NCI-H1105 (cell line): ENCODE measurements around the gene OXCT1.
"Not testable (repeated sequence)": the region's sequence is repeated elsewhere in the genome, so short reads cannot be mapped to it uniquely, and the experiment has no call there.

ENCODE experiments used
- DNase-seq: peaks from one replicate; lab custom pipeline; 2025; lab: John Stamatoyannopoulos, UW

Gene OXCT1

DNA sequence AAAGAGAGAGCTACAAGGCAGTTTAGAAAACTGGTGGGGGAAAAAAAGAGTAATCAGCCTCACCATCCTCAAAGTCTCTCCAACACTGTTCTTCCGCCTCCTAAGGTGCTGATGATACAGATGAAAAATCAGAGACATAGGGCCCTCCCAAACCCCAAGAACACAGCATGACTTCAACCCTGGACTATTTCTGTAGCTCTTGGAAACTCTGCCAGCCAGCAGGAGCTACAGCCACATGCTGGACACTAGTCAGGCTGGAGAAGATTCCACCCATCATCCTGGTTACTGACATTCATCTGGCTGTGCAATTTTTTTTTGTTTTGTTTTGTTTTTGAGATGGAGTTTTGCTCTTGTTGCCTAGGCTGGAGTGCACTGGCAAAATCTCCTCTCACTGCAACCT is 42.4 kb downstream of the OXCT1 start:
- no peak for DNase-seq

DNA sequence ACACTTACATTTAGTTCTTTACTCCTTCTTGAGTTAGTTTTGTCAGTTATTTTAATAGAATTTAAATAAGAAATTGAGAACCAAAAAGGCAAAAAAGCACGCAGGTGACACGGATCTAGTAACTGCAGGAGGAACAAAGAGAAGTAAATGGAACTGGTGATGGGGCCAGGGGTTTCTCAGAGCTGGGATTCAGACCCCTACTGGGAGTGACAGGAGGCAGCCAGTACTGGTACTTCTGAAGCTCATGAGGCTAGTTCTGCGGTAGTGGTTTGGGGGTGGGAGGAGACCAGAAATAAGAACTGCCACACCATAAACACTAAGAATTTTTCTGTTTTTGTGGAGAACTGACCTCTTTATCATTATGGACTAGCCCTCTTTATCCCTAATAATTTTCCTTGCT is 48.2 kb downstream of the OXCT1 start:
- DNase-seq: no peak

DNA sequence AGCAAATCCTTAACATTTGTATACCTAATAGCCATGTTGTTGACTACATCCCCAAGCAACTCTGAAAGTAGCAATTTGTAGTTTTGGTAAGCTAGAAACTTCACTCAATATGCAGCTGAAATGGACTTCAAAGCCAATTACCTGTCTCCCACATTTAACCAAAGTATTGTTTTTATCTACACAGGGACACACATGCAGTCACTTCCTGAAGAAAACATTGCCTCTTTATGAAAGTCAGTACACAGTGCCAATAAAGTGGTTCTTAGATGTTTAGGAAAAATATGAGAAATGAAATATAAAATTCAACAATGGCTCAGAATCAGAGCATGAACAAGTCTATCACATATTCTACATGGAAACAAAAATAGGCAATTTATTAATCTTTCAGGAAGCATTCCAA is 49.2 kb downstream of the OXCT1 start:
- no peak for DNase-seq

DNA sequence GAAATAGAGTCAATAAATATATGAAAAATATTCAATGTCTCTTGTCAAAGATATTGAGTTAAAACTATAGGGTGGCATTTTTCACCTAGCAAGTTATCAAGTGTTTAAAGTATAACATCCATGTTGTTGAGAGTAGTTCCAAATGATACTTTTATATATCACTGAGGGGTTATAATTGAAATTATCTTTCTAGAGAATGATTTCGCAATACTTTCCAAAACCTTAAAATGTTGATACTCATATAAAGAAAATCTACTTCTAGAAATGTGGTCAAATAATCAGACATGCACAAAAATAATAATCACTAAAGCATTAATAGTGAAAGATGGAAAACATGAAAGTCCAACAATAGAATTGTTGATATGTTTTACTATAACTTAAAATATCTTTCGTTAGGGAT is 50.1 kb downstream of the OXCT1 start:
- no peak for DNase-seq

DNA sequence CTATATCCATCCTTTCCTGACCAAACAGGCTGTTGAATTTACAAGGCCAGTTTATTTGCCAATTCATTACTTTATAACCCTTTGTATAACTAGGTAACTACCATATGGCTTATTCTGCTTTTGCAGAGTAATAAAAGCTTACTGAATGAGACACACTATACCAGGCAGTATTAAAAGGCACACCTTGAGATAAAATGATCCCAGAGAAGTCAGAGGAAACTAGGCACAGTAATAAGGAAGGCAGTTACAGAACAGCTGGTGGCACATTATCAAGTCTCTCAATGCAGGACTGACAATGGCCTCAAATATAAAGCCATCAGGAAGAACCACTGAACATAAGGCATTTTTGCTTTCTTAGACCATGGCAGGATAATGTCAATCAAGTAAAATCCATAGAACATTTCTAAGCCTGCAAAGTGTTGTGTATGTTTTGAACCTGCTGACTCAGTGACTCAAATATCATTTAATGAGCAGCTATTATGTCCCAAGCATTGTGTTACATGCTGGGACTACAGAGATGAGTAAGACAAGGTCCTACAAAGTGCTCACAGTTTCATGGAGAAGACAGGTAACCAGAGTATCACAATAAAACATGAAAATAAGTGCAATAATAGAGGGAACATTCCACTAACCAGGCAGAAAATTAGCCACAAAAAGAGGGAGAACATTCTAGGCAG is 52.5 kb downstream of the OXCT1 start:
- DNase-seq: no peak

DNA sequence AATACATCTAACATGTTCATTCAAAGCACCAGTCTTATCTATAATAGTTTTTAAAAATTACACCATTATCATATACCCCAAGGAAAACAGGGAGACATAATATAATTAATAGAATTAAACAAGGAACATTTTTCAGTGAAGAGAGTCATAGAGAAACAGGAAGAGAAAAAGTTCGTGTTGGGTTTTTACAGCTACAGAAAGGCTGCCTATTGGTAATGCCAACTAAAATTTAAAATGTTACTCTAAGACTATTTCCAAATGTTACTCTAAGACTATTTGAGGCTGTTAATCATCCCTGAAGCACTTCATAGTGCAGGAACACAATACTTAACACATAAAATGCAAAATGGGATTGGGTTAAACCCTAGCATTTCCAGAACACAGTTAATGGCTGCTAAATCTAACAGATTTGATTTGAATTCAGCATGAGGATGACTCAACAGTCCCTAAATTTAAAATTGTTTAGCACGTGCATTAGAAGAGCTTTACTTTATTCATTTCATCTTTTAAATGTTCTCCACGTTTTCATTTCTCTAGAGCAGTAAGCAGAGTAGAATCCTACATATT is 54.5 kb downstream of the OXCT1 start:
- no peak for DNase-seq

DNA sequence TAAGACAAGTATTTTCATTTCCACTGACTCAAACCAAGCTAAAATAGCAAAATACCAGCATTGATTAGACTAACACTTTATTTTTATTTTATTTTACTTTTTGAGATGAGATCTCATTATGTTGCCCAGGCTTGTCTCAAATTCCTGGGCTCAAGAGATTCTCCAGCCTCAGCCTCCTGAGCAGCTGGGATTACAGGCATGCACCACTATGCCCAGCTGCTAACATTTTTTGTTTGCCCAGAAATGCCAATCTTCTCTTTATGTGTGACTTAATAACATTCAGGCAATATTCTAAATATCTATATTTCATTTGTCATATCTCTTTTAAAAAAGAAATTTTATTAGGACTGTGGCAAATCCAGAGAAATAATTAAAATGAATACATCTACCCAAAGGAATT is 55.0 kb downstream of the OXCT1 start:
- no peak for DNase-seq

DNA sequence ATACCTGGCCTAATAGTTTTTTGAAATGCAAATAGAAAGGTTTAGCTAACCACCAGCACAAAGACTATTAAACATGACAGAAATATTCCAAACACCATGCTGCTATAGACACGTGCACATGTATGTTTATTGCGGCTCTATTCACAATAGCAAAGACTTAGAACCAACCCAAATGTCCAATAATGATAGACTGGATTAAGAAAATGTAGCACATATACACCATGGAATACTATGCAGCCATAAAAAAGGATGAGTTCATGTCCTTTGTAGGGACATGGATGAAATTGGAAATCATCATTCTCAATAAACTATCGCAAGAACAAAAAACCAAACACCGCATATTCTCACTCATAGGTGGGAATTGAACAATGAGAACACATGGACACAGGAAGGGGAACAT is 55.9 kb downstream of the OXCT1 start:
- DNase-seq: not testable (repeated sequence)

DNA sequence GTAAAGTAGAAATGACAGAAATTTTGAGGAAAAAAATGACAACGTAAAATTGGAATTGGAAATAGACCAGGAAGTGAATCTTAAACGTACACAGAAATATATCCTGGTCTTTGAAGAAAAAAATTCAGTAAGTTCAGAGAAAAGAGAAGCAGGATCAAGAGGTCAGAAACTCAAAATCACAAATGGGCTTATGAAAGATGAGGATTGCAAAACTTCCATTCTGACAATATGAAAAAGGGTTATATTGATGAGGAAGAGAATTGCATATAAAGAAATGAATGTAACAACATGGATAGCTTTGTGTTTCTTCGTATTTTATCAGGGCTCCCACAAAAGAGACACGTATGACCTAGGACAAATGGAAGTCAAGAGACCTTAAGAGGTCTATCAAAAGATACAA is 58.1 kb downstream of the OXCT1 start:
- no peak for DNase-seq

DNA sequence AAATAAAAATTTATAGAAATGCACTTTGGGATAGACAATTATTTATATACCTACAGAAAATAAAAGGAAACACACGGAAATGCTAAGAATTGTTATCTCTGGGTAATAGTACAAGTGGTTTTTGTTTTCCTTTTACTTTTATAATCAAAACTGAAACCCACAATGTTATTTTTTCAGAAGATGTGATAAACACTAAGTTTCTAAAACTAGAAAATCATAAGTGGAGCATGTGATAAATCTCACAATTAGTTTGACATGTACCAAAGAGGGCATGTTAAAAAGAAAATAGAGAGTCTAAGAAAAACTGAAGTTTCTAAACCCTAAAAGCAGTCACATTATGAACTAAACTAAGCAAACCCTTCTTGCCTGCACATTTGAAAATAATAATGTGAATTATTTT is 61.1 kb downstream of the OXCT1 start:
- DNase-seq: no peak

DNA sequence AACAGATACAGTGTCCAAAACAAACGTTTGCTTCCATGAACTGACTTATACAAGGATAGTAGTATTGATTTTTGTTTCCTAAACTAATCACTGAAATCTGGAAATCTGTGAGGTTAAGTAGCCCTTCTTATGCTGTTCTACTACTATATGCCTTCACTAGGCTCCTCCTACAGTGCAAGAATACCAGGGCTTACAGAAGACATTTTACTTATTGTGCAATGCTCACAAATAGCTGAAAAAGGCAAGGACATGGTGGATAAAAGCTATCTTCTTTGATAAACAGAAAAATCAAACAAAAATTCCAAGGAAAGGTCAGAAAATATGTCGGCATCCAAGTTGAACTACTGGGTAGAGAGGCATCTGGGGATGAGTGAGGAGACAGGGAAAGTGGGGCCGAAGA is 61.9 kb downstream of the OXCT1 start:
- no peak for DNase-seq

DNA sequence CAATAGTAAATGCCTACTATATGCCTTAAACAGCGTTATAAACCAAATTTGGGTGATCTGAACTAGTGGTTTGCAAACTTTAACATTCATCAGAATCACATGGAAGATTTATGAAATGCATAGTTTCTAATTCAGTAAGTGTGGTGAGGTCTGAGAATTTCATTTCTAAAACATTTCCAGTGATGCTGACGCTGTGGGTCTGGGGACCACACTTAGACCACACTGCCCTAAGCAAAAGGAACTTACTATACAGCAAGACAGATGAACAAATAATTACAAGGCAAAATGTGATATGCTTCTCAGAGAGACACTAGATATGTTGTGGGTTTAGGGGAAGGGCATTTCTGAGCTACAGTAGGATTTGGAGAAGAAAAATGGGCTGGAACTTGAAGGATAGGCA is 72.6 kb downstream of the OXCT1 start:
- DNase-seq: no peak

DNA sequence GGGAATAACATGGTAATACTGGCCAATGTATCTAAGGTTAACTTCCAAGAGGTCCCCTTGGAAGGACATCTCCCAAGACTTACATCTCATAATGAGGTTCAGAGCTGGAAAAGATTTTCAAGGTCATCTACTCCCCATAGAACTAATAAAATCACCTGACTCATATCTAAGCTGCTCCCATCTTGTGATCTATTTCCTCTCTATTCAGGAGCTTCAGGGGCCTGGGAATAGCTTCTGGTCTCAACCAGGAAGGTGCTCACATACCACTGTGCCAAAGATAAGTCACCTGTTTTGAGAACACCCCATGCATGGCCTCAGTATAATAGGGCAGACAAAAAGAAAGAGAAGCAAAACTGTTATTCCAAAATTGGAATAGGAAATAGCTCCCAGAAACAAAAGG is 74.2 kb downstream of the OXCT1 start:
- DNase-seq: no peak

DNA sequence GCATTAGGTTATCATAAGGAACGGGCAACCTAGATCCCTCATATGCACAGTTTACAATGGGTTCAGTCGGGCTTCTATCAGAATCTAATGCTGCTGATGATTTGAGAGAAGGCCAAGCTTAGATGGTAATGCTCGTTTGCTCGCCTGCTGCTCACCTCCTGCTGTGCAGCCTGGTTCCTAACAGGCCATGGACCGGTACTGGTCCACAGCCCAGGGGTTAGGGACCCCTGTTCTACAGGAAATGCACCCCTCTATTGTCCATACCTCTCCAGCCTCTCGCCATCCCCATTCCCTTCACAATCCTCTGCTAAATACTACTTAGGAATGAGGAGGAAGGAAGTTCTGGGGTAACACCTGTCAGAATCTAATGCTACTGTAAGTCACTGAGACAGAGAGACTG is 75.1 kb downstream of the OXCT1 start:
- DNase-seq: no peak

DNA sequence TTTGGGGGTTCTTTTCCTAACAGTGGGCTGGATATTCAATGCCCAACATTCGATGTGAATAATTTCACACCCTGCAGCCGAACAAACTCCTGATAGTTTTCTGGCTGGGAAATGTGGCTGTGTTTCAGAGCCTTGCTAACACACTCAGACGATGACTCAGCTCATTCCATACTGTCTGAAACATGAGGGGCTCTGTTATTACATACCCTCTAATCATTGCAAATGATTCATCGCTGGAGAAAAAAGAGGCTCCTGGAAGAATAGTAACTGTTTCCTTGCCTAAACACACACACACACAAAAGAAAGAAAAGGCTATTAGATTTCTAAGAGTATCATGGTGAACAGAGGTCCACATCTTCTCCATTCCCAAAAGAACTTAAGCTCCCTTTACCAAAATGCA is 75.8 kb downstream of the OXCT1 start:
- DNase-seq: no peak

DNA sequence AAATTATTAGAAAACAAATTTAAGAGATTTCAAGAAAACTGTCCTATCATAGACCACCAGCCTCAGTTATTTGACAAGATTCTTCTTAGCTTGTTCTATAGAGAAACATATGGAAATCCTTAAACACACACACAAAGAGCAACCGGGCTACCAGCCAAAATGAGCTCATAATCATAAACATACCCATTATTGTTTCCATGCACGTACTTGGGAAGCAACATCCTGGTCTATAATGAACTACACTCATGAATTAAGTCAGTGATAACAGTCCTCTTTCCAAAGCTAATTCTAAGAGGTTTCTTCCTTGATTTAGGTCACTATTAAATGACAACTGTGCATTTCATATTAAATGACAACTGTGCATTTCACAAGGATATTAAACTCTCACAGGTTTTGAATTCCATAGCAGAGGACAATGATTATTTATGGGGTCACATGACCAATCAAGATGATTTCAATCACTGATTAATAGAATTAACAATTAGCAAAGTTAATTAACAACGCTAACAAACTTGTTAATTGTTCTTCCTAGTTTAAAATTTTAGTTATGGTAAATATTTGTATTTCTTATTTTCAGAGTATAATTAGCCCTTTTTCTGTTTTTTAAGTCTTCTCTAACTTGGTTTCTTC is 77.0 kb downstream of the OXCT1 start:
- DNase-seq: peak; percentile 53

DNA sequence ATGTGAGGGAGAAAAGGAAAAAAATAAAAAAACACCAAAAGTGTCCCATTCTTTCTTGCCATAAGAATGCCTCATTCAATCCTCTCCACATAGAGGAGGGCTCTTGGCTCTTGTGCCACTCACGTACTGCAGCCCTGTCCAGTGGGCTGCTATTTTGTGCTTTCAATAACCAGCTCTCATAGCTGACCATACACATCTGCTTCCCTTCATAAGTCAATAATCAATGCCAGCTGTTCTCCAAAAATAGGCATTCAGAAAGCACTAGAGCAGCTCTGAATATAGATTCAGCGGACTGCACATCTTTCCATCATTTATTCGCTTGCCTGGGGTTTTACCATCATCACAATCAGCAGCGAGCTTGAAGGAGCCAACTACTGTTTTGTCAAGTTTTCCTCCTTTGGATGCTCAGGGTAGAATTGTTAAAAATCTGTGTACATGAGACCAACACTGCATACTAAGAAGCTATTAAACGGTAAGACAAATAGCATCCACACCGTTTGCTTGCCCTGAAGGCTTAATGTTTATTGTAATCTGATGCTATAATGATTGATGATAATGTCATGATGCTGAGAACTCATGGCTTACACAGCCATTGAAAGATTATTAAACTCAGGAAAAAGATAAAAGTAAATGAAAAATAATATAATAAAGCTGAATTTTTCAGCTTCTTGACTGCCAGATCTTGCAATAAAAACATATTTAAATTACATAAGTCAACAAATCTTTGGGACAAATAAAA is 80.0 kb downstream of the OXCT1 start:
- peak; percentile 13 for DNase-seq

DNA sequence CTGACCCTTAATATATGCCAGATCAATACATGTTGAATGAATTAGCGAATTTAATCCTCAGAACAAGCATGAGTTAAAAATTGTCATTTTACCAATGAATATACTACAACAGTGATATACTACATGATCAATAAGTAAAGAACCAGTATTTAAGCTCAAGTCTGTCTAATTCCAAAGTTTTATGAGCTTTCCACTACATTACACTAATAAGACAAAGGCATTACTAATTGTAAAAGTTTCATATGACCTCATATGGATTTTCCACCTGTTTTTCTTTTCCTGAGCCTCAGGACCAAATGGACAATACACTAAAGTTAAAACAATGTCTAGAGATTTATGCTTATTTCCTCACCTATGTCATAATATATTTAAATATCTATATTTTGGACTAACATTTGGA is 80.8 kb downstream of the OXCT1 start:
- DNase-seq: no peak

DNA sequence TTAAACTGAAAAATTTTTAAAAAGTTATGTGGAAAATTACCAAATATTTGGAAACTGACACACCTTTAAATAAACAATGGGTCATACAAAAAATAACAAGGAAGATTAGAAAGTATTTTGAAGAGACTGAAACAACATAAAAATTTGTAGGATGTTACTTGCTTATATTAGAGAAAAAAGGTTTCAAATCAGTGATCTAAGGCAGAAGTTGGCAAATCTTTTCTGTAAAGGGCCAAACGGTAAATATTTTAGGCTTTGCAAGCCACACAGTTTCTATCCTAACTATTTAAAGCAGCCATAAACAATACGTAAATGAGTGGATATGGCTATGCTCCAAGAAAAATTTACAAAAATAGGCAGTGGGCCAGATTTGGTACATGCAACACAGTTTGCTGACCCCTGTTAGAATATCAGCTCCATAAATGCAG is 81.3 kb downstream of the OXCT1 start:
- no peak for DNase-seq

DNA sequence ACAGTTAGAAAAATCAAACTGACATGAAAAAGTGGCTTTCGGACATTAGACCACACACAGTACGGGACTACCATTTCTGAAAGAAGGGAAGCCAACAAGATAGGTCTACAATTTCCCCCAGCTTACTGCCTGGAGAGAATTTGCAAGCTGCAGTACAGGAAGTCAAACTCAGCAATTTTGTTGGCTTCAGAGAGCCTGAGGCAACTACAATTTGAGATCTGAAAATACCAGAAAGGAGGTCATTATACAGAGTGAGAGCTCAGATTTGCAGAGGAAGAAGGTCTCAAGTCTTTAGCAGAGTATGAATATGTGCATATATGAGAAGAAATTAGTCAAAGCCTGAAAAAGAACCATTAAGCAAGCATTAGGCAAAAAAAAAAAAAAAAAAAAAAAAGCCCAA is 83.0 kb downstream of the OXCT1 start:
- DNase-seq: no peak

DNA sequence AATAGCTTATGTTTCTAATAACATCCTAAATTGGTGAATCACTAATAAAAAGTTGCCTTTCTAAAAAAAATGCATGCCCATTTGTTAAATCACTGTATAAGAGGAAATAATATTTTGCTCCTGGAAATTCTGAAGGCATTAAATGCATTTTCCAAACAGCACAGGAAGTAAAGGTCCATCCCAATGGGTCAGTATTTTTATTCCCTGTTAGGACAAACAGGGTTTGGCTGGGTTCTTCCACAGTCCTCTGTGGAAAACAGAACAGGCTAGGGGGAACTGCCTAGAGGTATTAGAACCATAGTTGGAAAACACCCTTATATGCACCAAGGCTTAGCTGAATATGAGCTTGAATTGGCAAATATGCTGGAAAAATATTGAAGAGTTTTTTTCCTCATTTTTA is 85.2 kb downstream of the OXCT1 start:
- no peak for DNase-seq

DNA sequence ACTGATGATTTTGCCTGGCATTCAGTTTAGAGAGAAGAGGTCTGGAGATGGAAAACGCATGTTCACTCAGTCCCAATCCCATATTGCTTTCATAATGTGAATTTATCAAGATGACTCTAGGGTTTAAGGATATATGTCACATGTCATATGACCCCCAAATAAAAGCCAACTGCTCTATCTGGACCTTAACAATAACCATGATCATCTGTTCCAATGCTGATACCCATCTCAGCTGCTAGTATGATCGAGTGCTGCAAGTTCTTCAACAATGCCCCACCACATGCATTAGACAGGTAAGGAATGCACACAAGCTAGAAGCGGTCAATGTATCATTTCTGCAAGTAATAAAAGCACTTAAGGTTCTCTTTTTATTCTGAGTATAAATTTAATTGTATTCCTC is 91.8 kb downstream of the OXCT1 start:
- DNase-seq: no peak

DNA sequence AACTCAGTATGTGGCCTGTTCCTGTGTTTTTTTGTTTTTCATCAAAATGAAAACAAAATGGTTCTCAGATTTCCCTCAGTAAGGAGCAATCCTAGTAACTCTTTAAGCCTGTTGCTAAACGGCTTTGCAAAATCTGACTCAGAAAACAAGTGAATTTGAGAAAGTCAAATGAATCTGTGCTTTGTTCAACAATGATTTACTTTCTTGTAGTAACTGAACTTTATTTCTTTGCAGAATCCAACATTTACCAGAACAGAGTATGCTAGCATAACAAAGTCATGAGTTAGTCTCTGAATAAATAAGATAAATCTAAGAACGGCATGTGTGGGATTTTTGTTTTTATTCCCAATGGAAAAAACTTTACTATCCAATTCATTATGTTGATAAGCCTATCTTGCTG is 93.8 kb downstream of the OXCT1 start:
- DNase-seq: no peak
